Nucleus accumbens (tissue), 56 donors: ENCODE measurements around the gene PNPLA1.

ENCODE experiments used
- DNase-seq, 56 donors: peaks; one replicate each; lab custom pipeline; 2025; lab: John Stamatoyannopoulos, UW

PNPLA1 gene

DNA sequence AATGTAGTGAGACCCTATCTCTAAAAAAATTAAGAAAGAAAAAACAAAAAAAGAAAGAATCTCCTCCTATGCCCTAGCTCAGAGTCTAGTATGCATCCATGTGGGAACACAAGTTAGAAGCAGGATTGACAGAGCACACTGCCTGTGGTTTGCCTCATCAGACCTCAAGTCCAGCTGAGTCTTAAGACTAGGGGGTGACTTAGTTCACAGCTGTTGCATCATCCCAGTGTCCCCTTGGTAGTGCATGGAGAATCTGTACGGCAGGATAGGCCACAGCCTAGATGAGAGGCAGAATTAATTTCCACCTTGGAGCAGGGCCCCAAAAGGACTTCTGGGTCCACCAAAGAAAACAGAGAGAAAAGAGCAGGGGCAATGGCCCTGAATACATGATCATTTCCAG, 13.7 kb downstream of the PNPLA1 start:
- DNase-seq: no peak

DNA sequence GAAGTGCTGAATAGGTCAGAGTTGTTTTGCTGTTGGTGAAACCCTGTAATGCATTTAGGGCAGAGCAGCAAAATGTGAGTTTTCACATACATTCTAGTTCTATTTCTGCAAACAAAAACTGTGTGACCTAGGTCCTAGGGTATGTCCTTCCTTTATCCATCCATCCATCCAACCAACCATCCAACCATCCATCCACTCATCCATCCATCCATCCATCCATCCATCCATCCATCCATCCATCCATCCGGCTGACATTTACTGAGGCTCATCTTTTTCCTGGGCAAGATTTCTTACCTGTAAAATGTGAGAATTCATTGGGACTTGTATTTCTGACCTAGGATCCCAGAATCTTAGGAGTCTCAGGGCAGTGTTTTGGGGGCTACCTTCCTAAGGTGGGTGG, 14.5 kb downstream of the PNPLA1 start:
- no peak for DNase-seq

DNA sequence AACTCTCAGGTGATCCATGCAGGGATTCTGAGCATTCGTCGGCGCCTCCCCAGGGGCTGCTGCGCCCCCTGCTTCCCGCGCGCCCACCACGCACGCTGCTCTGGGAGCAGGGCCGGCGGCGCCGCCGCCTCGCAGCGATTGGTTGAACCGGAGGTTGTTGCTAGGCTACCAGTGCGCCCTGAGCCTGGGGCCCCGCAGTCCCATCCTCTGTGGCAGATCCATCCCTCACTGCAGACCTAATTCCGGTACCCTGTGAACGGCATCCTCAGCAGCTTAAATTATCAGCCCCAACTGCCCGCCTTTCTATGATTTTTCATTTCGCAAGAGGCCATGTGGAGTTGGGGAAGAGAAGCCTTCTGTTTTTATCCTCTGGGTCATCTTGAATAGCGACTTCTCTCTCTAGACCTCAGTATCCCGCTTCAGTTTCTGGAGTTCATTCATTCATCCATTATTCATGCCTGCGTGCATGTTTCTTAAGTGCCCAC, 15.4 kb downstream of the PNPLA1 start:
- DNase-seq: peak in 40 of 56 donors; percentile 4 to 80 (median 46)

DNA sequence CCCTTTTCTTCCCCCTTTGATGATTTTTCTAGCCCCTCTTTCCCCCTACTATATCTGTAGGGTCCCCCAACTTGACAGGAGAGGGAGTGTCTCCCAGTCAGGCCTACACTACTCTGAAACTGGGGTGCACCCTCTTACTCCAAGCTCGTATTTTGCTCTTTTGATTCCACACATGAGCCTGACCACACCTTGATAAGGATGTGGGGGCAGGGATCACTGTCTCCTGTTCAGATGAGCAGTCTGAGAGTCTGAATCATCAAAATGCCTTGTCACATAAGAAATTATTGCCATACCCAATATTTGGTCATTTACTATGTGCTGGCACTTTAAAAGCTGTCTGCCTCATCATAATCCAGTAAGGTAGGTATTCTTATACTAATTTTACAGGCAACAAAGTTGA, 15.9 kb downstream of the PNPLA1 start:
- no peak for DNase-seq

DNA sequence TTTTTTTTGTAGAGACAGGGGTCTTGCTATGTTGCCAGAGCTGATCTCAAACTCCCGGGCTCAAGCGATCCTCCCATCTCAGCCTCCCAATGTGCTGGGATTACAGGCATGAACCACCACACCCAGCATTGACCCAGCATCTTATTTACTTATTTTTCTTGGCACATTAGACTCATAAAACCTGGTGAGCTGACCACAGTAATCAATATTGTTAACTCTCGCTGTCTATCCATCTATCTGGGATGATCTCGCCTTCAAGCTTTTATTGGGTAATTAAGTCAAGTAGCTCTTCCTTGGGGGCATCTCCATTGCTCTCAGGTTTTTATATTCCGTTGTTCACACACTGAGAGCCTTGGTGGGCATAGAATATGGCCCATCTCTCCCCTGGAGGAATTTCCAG, 17.0 kb downstream of the PNPLA1 start:
- no peak for DNase-seq

DNA sequence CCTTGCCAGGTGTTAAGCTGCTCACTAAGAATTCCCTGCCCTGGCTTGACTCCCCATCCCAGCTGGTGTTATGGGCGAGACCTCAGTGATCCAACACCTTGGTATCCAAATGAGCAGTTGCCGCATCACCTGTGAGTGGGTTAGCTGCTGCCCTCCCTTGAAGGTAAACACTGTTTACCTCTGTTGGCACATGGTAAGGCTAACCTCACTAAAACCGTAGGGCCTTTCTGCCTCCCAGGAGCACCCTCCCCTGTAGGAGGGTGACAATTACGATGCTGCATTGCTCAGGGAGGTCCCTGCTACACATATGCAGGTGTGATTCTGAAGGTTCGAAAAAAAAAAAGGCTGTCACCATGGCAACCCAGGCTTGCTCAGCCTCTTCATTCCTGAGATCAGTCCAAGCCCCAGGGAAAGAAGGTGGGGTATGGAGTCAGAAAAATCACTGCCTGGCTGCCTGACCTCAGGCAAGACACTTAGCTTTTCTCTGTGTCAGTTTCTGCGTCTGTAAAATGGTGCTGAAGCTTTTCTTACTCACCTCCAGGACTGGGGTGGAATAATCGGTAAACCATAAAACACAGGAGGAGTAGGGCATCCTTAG, 19.5 kb downstream of the PNPLA1 start:
- DNase-seq: peak in 25 of 56 donors; percentile 4 to 67 (median 27)

DNA sequence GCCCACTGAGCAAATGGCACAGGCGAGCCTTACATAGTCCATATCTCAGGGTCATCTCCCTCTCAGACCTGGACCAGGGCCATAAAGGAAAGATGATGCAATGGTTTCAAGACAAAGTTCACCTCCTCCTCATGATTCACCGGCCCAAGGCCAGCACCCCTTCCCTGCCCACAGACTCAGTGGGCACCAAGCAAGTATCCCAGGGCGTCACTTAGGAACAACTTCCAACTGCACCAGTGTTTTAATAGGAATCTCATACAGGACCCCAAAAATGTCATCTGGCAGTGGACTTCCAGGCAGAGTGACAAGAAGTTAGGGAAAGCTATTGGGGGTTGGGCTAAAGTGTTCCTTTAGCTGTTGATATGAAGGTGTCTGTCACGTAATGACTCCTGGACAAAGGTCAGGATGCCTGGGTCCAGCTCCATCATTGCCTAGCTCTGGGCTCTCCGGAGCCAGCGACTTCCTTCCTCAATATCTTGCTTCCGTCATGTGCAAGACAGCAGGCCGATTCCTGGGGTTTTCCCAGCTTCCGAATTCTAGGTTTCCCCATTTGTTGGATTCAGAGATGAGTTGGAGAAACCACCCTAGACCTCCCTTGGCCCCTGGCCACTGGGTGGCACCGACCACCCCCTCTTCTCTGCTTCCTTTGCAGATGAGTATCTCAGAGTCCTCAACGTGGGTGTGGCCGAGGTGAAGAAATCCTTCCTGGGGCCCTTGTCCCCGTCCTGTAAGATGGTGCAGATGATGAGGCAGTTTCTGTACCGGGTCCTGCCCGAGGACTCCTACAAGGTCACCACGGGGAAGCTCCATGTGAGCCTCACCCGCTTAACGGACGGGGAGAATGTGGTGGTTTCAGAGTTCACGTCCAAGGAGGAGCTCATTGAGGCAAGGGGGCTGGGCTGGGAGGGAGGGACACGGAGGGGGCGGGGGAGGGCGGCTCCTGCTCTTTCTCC, 21.1 kb downstream of the PNPLA1 start:
- no peak for DNase-seq

DNA sequence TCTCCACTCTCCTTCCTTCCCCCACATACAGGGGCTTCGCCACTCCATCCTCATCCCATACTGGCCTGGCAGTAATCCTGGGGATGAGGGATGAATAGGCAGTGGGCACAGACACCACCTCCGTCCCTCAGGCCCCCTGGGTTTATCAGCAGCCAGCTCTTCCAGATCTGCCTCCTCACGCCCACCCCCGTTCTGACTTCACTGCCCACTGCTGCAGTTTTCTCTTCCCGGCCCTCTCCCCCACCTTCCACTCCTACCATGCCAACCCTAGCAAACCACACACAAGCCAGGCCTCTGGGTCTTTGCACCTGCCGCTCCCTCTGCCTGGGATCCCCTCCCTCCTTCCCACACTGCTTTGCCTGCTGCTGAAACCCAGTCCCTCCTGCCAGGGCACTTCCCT, 22.3 kb downstream of the PNPLA1 start:
- no peak for DNase-seq

DNA sequence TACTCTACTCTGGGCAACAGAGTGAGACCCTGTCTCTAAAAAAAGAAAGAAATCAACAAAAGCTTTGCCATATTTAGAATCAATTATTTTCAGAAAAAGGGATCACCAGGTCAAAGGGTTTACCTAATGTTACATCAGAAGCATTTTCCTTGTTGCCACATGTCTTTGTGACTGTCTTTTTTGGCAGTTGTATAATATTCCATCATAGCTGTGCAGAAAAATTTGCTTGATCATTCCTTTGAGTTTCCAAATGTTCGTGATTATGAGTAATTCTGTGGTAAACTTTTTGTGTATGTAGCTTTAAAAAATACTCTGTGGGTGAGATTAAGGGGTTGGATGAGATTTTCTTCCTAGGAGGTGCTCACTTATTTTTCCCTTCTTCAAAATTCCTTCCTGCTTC, 26.4 kb downstream of the PNPLA1 start:
- DNase-seq: no peak

DNA sequence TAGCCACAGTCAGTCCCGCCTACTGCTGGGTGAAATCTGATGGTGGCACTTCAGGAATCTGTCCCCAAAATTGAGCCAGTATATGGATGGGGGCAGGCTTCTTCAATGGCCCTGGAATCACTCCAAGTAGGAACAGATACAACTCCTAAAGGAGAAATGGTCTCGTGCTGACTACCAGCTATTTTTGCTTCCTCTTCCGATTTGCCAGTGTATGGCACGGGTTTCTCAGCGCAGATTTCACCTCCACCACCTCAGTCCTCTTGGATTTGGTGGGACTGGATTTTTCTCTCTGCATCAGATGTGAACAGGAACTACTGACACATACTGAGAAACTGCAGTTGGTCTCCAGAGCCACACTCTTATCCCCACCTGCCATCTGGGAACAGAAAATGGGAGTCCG, 27.2 kb downstream of the PNPLA1 start:
- DNase-seq: no peak

DNA sequence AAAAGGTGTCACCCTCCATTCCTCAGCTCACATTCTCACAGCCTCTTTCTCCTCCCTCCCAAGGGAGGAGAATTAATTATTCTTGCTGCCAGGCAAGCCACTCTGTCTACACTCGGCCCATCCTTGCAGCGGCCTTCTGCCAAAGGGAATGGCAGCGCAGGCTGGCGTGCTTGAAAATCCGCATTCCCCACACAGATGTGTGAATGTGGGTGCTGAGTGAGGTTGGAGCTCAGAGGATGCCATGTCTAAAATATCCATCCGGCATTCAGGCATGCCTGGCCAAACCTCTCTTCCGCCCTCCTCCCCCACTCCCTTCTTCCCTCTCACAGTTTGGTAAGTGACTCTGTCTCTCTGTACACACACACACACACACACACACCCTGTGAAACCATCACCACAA, 27.7 kb downstream of the PNPLA1 start:
- no peak for DNase-seq

DNA sequence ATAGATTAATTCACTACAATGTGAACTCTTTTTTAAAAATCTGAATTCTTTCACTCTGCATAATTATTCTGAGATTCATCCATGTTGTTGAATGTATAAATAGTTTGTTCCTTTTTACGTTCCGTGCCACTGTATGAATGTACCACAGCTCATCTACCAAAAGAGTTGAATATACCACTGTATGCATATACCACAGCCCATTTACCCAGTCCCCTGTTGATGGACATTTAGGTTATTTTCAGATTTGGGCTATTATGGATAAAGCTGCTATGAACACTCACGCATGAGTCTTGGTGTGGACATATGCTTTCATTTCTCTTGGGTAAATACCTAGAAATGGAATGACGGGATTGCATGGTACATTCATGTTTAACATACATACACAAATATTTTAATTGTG, 28.2 kb downstream of the PNPLA1 start:
- no peak for DNase-seq

DNA sequence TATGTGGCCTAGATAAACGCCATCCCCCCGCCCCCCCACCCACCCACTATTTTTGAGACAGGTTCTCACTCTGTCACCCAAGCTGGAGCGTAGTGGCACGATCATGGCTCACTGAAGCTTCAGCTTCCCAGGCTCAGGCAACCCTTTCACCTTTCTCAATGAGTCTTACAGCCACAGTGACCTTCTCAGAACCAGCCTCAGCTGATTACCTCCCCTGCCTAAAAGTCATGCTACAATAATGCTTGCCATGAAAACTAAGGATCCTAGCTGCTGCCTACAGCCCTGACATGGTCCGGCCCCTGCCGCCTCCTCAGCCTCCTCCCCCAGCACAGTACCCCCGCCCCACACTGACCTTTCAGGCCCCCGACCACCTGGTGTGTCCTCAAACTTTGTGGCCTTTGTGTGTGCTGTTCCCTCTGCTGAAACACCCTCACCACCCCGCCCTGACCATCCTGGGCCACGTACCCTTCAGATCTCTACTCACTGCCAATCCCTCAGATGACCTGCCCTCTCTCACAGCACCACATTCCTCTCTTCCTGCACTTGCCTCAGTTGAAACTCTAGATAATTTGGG, 31.3 kb downstream of the PNPLA1 start:
- no peak for DNase-seq

DNA sequence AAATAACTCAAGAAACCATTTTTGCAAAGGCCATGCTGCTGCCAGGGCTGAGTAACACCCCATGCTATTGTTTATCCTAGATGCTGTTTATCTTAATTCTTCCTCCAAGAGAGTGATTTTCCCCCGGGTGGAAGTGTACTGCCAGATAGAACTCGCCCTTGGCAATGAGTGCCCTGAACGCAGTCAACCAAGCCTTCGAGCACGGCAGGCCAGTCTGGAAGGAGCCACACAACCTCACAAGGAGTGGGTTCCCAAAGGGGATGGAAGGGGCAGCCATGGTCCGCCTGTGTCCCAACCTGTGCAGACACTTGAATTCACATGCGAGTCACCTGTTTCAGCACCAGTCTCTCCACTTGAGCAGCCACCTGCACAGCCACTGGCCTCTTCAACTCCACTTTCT, 31.9 kb downstream of the PNPLA1 start:
- DNase-seq: no peak

DNA sequence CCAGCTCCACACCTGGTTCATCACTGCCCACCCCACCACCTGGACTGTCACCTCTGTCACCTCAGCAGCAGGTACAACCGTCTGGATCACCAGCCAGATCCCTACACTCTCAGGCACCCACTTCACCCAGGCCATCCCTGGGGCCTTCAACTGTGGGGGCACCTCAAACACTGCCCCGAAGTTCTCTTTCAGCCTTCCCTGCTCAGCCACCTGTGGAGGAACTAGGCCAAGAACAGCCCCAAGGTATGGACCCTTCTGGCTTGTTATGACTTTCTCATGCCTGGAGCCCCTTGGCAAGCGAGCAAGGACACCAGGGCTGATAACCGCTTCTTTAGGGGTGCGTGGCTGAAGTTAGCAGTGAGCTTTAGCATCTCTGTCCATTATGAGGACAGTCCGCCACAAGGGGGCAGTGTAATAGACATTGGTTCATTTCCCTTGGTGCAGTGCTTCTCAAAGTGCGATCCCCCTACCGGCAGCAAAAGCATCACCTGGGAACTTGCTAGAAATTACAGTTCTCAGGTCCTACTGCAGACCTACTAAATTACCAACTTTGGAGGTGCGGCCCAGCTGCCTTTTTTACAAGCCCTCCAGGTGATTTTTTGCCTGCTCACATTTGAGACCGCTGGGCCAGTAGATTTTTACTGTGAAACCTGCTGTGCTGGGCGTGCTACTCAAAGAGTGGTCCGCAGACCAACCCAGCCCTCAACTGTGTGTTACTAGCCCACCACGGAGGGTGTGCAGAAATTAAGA, 32.5 kb downstream of the PNPLA1 start:
- peak in 51 of 56 donors; percentile 12 to 92 (median 56) for DNase-seq

DNA sequence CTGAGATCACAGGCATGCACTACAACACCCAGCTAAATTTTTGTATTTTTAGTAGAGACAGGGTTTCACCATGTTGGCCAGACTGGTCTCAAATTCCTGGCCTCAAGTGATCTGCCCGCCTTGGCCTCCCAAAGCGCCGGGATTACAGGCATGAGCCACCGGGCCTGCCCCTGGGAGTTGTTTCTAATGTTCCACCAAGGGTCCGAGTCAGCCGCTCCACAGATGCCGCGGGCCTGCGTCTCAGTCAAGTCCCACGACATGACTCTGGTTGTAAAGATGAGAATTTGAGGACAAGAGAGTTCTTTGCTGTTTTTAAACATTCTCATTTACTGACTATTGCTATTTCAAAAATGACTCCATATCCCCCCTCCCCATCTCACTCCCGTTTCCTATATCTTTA, 36.0 kb downstream of the PNPLA1 start:
- no peak for DNase-seq

DNA sequence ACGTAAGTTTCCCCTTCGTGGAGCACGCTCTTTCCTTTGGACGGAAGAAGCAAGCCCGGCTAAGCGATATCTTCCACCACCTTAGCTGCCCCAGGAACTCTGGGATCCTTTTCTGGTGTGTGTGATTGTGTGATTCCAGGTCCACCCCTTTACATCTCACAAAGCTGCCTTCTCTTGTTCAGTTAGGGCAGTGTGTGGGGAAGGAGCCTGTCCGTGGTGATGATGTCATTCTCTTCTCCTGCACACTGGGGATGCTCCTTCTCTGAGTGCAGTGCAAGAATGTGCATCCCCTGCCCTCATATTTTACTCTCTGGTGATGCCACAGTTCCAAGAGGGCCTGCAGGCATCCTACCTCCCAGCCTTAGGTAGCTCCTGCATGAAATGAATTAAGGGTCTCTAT, 36.5 kb downstream of the PNPLA1 start:
- DNase-seq: no peak

DNA sequence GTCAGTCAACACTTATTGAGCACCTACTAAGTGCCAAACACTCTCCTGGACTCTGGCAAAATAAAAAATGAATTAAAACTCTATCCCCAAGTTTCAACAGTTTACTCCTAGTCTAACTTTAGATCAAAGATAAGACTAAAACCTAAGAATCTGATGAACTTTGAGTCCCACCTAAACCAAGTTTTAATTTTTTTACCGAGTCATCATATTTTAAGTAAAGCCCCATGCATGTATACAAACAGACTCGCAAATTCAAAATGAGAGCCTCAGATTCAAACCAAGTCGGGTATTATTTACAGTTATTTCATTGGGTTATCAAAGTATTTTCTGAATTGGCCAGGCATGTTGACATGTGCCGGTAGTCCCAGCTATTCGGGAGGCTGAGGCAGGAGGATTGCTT, 38.7 kb downstream of the PNPLA1 start:
- no peak for DNase-seq

DNA sequence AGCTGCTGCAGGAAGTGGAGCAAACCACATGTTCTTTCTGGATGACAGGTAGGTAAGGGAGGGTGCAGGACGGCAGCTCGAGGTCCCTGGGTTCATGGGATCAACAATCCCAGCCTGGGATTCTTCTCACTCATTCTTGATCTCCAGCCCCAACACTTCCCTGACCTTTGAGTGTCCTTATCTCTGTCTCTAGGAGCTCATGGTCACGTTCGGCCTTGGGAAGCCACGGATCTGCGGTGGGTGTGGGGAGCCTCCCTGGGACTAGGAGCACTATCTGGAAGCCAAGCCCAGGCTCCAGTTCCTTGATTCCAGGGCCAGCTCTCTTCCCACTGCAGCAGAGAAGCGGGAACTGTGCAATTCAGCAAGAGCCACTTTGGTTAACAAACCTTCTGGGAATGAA, 39.3 kb downstream of the PNPLA1 start:
- no peak for DNase-seq

DNA sequence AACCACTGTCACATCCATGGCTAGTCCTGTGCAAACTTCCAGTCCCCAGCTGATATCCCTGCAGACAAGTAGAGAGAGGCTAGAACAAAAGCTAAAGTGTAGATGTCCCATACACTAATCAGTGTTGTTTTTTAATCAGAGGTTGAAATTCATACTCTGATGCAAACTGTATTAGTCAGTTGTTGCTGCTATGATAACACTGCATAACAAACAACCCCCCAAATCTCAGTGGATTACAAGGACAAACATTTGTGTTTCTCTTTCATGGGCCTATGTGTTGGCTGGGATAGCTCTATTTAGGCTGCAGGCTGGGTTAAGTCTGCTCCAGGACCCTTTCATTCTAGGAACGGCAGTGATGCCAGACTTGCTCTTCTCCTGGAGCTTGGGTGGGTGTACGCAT, 40.0 kb downstream of the PNPLA1 start:
- DNase-seq: no peak
